ENCODE data around the gene KPNA1. TPM values are rescaled to one million over a fixed set of nuclear protein-coding genes. Genes with fewer than 3 reads are reported as not detected.

Gene KPNA1
- total RNA-seq, 2 donors from 2014 or later: 47.4 to 60.4 TPM

DNA sequence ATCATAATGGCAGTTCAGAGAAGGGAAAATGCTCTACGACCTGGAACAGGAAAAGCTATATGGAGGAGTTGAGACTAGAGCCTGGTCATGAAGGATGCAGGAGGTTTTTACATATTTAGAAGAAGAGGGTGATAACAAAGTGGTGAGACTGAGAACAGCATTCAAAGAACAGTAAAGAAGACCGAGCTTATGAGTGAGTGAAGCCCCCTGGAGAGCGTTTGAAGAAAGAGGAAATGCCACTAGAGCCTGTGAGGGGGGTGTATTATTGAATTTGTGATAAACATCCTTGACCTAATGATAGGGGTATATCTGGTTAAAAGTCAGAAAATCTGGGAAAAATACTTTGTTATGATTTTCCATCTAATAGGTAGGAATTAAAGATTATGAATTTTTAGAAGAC, 45.2 kb upstream of the KPNA1 start:
- H3K4me3 ChIP-seq: no peak overlapping the region
- DNase-seq: no peak
- no peak overlapping the region for H3K9ac ChIP-seq (ENCODE audit: low read depth in 2 of 2, low read length in 2 of 2)
- no peaks in the 10 kb centered on the region for H3K27me3 ChIP-seq
- no peaks in the 10 kb centered on the region for H3K9me3 ChIP-seq
- H3K4me1 ChIP-seq: no peaks in the 10 kb centered on the region
- H3K36me3 ChIP-seq: peaks cover 20% of the 10 kb centered on the region
- H3K27ac ChIP-seq: no peak overlapping the region
- TF ChIP-seq, protein P1, sequence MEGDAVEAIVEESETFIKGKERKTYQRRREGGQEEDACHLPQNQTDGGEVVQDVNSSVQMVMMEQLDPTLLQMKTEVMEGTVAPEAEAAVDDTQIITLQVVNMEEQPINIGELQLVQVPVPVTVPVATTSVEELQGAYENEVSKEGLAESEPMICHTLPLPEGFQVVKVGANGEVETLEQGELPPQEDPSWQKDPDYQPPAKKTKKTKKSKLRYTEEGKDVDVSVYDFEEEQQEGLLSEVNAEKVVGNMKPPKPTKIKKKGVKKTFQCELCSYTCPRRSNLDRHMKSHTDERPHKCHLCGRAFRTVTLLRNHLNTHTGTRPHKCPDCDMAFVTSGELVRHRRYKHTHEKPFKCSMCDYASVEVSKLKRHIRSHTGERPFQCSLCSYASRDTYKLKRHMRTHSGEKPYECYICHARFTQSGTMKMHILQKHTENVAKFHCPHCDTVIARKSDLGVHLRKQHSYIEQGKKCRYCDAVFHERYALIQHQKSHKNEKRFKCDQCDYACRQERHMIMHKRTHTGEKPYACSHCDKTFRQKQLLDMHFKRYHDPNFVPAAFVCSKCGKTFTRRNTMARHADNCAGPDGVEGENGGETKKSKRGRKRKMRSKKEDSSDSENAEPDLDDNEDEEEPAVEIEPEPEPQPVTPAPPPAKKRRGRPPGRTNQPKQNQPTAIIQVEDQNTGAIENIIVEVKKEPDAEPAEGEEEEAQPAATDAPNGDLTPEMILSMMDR (IDR thresholded peaks at IDR 0.05): no peak
- intact Hi-C loops (cut with DNase I): loop anchor here (2.0 kb wide), 1 partner anchor 119 kb away; no protein-coding TSS in a partner anchor

DNA sequence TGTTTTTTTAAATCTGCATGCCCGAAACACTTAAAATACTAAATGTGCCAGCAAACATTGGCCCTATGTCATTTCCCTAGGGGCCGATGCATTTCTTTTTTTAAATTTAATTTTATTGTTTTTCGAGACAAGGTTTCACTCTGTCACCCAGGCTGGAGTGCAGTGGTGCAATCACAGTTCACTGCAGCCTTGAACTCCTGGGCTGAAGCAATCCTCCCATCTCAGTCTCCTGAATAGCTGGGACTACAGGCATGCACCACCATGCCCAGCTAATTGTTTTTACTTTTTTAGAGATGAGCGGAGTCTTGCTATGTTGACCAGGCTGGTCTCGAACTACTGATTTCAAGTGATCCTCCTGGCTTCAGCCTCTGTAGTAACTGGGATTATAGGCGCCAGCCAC, 43.9 kb upstream of the KPNA1 start:
- DNase-seq: no peak
- intact Hi-C loops (cut with DNase I): no loop called here
- TF ChIP-seq, protein P1 (IDR thresholded peaks at IDR 0.05): no peak
- no peak overlapping the region for H3K9ac ChIP-seq (ENCODE audit: low read depth in 2 of 2, low read length in 2 of 2)
- H3K9me3 ChIP-seq: no peaks in the 10 kb centered on the region
- no peak overlapping the region for H3K4me3 ChIP-seq
- no peak overlapping the region for H3K27ac ChIP-seq
- H3K36me3 ChIP-seq: peaks cover 20% of the 10 kb centered on the region
- H3K4me1 ChIP-seq: no peaks in the 10 kb centered on the region
- H3K27me3 ChIP-seq: no peaks in the 10 kb centered on the region

DNA sequence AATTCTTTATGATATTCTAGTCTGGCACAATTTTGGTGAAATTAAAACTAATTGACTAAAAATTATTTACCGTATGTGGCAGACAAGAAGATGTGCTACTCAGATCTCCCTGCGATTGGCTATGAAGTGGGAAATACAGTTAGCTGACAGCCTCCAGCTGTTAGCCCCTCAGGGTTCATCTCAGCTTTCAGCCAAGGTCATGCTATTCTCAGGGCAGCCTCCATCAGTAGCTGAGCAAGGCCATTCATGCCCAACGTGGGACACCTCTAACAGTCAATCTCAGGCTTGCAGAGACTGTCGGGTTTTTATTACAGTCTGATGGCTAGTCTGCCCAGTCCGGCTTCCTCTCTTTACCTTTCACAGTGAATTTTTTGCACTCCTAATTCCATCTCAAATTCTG, 42.6 kb upstream of the KPNA1 start:
- Histone ChIP-seq H3K9me3 (no peaks in the 10 kb centered on the region), H3K36me3 (peaks cover 20% of the 10 kb centered on the region), H3K27me3 (no peaks in the 10 kb centered on the region), H3K4me1 (no peaks in the 10 kb centered on the region), H3K27ac (no peak overlapping the region), H3K9ac (ENCODE audit: low read depth in 2 of 2, low read length in 2 of 2) (no peak overlapping the region), H3K4me3 (no peak overlapping the region)
- TF ChIP-seq, protein P1 (IDR thresholded peaks at IDR 0.05): no peak
- no peak for DNase-seq
- intact Hi-C loops (cut with DNase I): no loop called here

DNA sequence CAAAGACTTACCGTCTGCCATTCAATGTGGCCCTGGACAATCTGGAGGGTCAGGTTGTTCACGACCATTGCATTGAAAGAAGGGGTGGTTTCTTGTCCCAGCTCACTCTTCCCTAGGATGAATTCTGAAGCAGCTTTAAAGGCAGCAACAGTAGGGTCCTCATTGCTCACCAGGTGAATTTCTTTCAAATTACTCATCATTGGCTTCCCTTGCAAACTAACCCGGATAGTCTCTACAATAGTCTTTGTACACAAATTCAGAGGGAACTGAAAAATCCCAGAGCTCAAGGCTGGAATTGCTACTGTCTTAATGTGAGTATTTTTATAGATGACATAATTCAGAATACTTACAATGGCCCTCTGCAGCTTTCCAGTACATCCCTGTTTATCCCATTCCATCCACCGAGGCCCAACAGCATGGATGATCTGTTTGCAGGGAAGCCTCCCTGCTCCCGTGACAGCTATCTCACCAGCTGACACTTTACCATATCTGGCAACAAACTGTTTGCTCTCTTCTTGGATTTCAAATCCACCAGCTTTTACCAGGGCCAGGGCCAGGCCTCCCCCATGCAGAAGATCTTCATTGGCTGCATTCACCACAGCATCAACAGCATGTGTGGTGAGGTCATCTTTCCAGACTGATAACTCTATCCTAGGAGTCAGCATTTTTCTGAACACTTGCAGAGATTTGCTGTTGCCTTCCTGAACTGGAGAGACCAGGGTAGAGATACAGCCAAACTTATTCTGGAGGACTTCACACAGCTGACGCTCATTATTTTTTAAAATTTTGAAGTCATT, 40.7 kb upstream of the KPNA1 start:
- no peak overlapping the region for H3K9ac ChIP-seq (ENCODE audit: low read depth in 2 of 2, low read length in 2 of 2)
- intact Hi-C loops (cut with DNase I): no loop called here
- H3K4me3 ChIP-seq: no peak overlapping the region
- no peaks in the 10 kb centered on the region for H3K9me3 ChIP-seq
- DNase-seq: no peak
- TF ChIP-seq, protein P1 (IDR thresholded peaks at IDR 0.05): no peak
- H3K27ac ChIP-seq: no peak overlapping the region
- H3K36me3 ChIP-seq: peaks cover 28% of the 10 kb centered on the region
- H3K27me3 ChIP-seq: no peaks in the 10 kb centered on the region
- H3K4me1 ChIP-seq: no peaks in the 10 kb centered on the region

DNA sequence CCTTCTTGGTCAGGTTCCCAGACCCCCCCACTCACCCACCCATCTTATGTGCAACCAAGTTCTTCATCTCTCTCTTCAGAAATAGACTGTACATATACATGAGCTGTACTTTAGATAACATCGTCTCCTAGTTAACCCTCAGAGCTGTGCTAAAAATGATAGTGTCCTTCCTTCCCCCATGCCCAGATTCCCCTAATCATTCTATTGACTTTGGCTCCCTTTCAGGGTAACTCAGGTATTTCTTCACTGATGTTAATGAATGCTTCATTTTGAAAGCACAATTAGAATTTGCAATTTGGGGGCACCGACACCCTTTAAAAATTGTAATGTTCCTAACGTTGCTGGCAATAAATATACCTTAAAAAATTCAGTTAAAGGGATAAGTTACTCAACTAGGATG, 38.4 kb upstream of the KPNA1 start:
- no peaks in the 10 kb centered on the region for H3K9me3 ChIP-seq
- intact Hi-C loops (cut with DNase I): no loop called here
- no peak overlapping the region for H3K4me3 ChIP-seq
- no peaks in the 10 kb centered on the region for H3K27me3 ChIP-seq
- H3K4me1 ChIP-seq: no peaks in the 10 kb centered on the region
- H3K27ac ChIP-seq: no peak overlapping the region
- no peak overlapping the region for H3K9ac ChIP-seq (ENCODE audit: low read depth in 2 of 2, low read length in 2 of 2)
- TF ChIP-seq, protein P1 (IDR thresholded peaks at IDR 0.05): no peak
- no peak for DNase-seq
- peaks cover 24% of the 10 kb centered on the region for H3K36me3 ChIP-seq
